Measurements from ENCODE around the gene ITPR3. TPM values are rescaled to one million over a fixed set of nuclear protein-coding genes. Genes with fewer than 3 reads are reported as not detected.

Gene ITPR3
- total and polyA plus RNA-seq, 2 of the 13 experiments (the other 11 are each of a cell fraction or from before 2014, with no cell fraction given), result 3.8 to 21.4 TPM

GRCh38 chr6:33632558-33633039 lies 11.5 kb downstream of the ITPR3 start (continued):
- TF ChIP-seq MAFK (conservative IDR thresholded peaks at IDR 0.05 in 1 of 2, IDR thresholded peaks at IDR 0.05 in 1 of 2; ENCODE audit: low read length in 2 of 2) (no peak), ZNF616 (CRISPR knock-in tag; IDR thresholded peaks at IDR 0.05; ENCODE audit: low read depth) (no peak), ZNF883 (CRISPR knock-in tag; IDR thresholded peaks at IDR 0.05; ENCODE audit: not compliant biosample characterization) (peak; percentile 25), ATF4 (CRISPR knock-in tag; IDR thresholded peaks at IDR 0.05) (0 out of 4 replicates have a peak, but pooled peaks of 1 of the 2 experiments have one; percentile 13), ZNF335 (CRISPR knock-in tag; IDR thresholded peaks at IDR 0.05) (0 out of 2 replicates have a peak, but pooled peaks have one; percentile 45), ZNF574 (CRISPR knock-in tag; IDR thresholded peaks at IDR 0.05) (0 out of 2 replicates have a peak, but pooled peaks have one; percentile 35), MTA3 (CRISPR knock-in tag; IDR thresholded peaks at IDR 0.05) (no peak), POLR2A (IDR thresholded peaks at IDR 0.05; ENCODE audit: insufficient read depth in 1 of 2, low read depth in 2 of 2, low read length in 2 of 2) (no peak), TEAD3 (CRISPR knock-in tag; optimal IDR thresholded peaks at IDR 0.05; ENCODE audit: borderline replicate concordance) (peak; percentile 96), ZNF691 (CRISPR knock-in tag; IDR thresholded peaks at IDR 0.05; ENCODE audit: borderline replicate concordance, low read depth) (peak; percentile 46; the same call in 1 of the 2 replicates), ZNF317 (CRISPR knock-in tag; IDR thresholded peaks at IDR 0.05) (no peak), ZC3H13 (CRISPR knock-in tag; IDR thresholded peaks at IDR 0.05) (0 out of 2 replicates have a peak, but pooled peaks have one; percentile 42), ZFP36L1 (CRISPR knock-in tag; IDR thresholded peaks at IDR 0.05) (no peak), ELF3 (CRISPR knock-in tag; IDR thresholded peaks at IDR 0.05) (0 out of 2 replicates have a peak, but pooled peaks have one; percentile 31), ZNF513 (CRISPR knock-in tag; conservative IDR thresholded peaks at IDR 0.05) (0 out of 2 replicates have a peak, but pooled peaks have one; percentile 64), ZFX (CRISPR knock-in tag; IDR thresholded peaks at IDR 0.05; ENCODE audit: low read depth) (peak; percentile 62; the same call in 1 of the 2 replicates), NFKBIZ (CRISPR knock-in tag; IDR thresholded peaks at IDR 0.05) (no peak), MYC (CRISPR knock-in tag; IDR thresholded peaks at IDR 0.05; ENCODE audit: borderline replicate concordance) (peak; percentile 24; the same call in 1 of the 2 replicates), SALL1 (CRISPR knock-in tag; IDR thresholded peaks at IDR 0.05) (peak; percentile 40; the same call in 1 of the 2 replicates)

All from HepG2 (cell line).